Measurements from ENCODE around the gene TNNT1.
"Not testable (repeated sequence)": the region's sequence is repeated elsewhere in the genome, so short reads cannot be mapped to it uniquely, and the experiment has no call there.

The TNNT1 gene

GRCh38 chr19:55166530-55167268 lies 17.7 kb upstream of the TNNT1 start, which contains the start of gene DNAAF3:
TSS of gene DNAAF3 (minus strand) at chr19:55166613. CDS start at chr19:55166413, 200 bp downstream.
- peak; percentile 97 for DNase-seq

- peak; percentile 73 for DNase-seq
Measured at GRCh38 chr19:55165952-55166529, 17.0 kb upstream of the TNNT1 start.

DNA sequence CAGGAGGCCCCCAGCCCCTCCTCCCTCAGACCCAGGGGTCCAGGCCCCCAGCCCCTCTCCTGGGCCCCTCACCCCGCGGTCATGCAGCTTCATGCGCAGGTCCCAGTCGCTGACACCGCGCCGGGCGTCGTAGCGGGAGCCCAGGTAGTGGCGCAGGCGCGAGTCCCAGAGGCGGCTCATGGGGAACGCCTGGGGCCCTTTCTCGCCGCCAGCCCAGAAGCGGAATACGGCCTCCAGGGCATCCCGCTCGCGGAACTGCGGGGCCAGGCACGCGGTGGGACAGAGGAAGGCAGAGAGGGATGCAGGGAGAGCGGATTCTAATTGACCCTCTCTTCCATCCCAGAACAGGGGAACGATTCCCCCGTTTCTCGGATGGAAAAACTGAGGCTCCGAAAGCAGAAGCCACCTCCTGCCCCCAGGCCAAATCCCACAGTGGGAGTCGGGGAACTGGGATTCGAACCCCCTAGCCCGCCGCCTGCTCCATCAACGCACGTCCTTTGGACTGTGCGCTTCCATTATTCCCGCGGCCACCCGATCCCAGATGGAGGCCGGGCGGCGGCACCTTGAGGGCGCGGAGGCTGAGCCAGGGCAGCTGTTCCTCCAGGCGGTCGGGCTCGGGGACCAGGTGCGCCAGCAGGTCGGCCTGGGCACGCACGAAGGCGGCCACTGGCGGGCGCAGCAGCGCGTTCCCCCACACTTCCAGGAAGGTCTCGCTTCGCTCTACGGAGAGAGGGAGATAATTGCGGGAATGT lies 12.7 kb upstream of the TNNT1 start:
- DNase-seq = no peak

GRCh38 chr19:55160986-55161365 lies 12.0 kb upstream of the TNNT1 start:
- DNase-seq = no peak

DNA sequence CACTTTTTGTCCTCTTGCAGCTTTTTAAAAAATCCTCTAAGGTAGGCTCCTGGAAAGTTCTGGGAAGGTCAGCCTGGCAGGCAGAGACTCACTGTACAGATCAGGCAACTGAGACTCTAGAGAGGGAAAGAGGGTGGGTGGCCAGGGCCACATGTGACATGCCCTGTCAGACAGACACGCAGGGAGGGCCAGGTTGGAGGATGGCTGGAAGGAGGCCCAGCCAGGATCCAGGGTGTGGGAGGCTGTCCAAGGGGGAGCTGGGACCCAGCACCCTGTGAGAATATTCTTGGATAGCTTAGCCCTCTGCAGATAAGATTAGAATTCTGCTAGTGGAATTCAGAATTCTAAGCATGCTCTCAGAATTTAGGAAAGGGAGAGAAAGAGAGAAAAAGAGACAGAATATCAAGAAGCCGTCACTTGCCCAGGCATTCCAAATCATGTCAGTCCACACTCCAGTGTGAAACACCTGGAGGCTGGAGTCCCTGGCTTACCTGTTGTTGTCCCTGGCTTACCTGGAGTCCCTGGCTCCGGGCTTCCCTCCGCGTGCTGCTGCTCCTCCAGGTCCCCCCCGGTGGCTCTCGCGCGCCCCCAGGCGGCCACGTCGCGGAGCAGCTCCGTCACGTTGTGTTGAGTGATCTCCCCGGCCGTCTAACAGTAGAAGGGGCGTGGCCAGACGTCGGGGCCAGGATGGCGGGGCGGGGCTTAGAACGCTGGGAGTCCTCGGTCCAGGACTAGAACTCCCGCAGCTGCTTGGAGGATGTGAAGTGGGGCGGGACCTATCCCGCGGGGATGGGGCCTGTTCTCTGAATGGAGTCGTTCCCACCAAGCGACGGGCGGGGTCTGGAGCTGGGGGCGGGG lies 11.4 kb upstream of the TNNT1 start:
- DNase-seq = peak; percentile 97

DNA sequence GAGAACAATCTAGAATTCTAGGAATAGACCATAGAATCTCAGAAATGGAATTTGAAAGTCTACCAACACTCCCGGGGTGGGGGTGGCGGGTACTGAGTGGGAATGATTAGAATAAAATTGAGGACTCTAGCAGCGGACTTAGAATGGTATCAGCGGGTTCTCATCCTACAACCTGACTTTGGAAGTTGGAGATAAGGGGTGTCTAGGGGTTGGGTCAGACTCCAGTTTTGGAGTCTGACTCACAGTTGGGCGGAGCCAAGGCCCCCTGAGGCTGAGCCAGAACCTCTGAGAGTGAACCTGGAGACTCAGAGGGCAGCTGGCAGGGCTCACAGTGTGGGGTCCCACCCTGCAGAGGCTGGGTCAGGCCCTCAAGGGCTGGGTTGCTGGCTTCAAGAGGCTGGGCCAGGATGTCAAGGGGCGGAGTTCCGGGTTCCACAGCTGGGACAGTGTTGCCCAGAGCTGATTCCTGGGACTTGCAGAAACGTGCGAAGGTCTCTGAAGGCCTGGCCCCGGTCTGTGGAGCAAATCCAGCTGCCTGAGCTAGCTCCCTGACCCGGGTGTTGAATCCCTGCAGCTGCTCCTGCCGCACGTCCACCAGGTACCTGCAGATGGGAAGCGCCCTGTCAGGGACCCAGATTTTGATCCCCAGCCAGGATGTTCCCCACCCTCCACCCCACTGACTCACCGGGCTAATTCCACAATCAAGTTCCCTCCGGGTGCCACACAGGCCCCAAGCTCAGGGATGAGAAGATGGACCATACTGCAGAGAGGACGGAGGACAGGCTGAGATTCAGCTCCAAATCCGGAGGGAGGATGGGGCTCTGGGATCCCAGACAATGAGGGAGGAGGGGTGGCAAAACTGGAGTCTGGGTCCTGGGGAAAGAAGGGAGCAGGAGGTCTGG lies 10.1 kb upstream of the TNNT1 start:
- peak; percentile 94 for DNase-seq

DNA sequence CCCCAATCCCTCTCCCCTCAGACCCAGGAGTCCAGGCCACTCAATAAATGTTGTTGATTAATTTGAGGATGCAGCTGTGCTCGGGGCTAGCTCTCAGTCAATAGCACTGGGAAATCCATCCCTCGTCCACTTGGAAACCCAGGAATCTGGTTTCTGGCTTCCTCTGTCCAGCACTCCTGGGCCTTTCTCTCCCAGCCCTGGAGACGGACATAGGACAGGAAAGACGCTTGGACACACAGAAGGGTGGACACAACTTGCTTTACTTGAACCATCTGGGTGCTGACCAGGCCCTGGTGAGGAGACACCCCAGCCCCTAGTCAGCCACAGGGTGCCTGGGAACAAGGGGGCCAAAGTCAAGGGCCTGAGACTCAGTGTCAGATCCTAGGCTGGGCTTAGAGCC lies 9.4 kb upstream of the TNNT1 start:
- no peak for DNase-seq

DNA sequence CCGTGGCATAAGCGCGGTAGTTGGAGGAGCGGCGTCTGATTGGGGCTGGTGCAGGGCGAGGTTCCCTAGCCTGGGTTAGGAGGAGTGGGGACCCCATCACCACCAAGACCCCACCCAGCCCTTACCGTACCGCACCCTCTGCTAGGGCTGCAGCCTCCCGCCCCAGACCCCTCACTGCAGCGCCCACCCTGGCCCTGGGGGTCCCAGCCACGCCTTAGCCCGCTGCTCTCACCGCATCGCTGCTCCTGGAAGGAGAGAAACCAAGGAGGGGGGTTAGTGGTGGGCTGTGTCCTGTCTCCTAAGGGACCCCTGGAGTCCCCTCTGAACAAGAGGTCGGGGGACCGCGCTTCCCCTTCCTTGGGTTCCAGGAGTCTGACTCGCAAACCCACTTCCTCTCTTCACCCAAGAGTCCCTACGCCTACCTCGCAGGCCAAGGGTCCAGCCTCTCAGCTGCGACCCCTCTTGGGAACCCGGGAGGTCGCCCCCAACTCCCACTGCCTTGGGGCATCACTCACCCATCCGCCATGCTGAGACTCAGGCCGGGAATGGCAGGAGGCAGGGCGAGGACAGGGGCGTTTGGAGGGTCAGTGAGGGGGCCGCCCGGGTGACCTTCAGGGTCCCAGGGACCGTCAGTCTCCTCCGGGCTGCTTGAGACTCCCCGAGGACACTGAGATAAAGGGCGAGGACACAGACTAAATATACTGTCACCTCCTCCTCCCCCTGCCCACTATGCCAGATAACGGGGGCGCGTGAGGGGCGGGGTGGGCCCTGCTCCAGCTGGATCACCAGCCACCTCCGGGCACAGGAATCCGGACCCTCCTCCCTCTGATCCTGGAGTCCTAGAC lies 8.3 kb upstream of the TNNT1 start, which contains the start of gene TNNI3:
TNNI3 (minus strand) TSS at position 669 of the 845 bp plus-strand sequence; CDS start at position 526, 143 bp downstream.
- DNase-seq = no peak

DNA sequence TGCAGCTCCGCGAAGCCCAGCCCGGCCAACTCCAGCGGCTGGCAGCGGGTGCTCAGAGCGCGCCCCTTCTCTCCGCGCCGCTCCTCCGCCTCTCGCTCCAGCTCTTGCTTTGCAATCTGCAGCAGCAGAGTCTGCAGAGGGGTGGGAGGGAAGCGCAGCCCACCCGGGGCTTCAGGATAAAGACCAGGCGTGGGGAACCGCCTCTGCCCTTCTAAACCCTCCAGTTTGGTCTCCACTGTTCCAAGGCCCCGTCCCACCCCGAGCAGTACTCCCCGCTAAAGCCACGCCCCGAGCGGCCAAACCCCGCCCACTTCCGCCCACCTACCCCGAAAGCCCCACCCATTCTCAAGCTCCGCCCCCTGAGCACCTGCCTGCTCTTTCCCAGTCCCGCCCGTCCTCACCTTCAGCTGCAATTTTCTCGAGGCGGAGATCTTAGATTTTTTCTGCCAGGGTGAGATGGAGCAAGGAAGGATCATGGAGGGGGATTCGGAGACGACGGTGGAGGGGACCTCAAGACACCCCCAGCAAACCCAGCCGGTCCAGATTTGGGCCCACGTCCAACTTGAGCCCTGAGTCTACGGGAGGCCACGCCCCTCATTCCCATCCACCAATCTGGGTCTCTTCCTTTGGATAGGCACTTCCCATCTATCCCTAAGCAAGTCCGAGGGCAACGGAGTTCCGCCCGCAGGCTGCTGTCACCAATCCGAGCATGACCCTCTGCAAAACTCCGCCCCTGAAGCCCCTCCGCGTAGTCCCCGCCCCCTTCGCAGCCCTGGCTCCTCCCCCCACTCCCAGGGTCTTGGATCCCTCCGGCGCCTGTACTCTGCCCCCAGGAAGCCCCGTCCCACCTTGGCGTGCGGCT lies 7.4 kb upstream of the TNNT1 start:
- DNase-seq = peak; percentile 79

DNA sequence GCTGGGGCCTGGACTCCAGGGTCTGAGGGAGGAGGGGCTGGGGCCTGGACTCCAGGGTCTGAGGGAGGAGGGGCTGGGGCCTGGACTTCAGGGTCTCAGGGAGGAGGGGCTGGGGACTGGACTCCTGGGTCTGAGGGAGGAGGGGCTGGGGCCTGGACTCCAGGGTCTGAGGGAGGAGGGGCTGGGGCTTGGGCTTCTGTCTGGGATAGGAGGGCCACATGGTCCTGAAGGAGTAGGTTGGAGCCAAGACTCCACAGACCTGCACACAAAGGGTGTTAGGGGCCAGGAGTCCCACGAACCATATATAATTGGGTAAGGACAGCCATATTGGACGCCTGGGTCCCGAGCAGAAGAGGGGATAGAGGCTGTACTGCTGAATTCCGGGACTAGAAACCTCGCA lies 6.8 kb upstream of the TNNT1 start:
- not testable (repeated sequence) for DNase-seq

GRCh38 chr19:55153652-55154264 lies 4.8 kb upstream of the TNNT1 start:
- DNase-seq = no peak

GRCh38 chr19:55152017-55152416 lies 3.0 kb upstream of the TNNT1 start:
- DNase-seq = no peak

DNA sequence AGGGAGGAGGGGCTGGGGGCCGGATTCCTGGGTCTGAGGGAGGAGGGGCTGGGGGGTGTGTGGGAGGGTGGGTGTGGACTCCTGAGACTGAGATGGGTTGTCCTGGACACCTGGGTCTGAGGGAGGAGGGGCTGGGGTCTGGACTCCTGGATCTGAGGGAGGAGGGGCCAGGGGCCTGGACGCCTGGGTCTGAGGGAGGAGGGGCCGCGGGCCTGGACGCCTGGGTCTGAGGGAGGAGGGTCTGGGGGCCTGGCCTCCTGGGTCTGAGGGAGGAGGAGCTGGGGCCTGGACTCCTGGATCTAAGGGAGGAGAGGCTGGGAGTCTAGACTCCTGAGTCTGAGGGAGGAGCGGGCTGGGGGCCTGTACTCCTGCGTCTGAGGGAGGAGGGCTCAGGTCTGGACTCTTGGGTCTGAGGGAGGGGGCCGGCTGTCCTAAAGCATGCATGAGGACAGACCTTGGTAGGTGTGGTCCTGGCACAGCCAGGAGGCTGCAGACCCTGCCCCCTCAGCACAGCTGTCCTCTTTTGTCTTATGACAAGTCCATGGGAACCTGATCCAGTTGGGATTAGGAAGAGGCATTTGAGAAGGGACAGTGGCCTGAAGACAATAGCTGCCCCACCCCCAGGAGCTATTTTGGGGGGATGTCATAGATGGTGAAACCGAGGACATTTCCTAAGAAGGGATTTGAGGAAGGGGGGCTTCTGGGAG lies 1.3 kb downstream of the TNNT1 start:
- no peak for DNase-seq

DNA sequence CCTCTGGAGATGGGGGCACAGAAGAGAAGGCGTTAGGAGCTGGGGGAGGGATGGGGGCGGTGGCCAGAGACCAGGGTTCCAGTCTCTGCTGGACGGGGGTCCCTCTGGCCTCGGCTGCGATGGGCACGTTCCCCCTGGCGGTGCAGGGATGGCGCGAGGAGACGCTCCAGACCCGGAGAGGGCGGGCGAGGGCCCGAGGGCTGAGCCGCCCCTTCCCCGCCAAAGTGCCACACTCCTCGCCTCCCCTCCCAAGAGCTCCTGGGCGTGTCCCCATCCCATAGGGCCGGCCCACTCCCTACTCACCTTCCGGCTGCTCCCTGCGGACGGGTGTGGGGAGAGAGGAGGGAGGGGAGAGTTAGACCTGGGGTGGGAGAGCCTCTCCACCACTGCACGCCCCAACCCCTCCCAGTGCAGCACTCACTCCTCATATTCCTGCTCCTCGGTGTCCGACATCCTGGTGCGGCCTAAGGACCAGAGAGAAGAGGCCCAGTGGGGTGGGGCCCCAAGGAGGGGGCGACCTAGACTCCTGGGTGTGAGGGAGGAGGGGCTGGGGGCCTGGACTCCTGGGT lies 2.2 kb downstream of the TNNT1 start:
- DNase-seq = peak; percentile 98

- DNase-seq = peak; percentile 85
Measured at GRCh38 chr19:55146078-55146704, 2.8 kb downstream of the TNNT1 start.

GRCh38 chr19:55145232-55145631 lies 3.8 kb downstream of the TNNT1 start:
- no peak for DNase-seq

DNA sequence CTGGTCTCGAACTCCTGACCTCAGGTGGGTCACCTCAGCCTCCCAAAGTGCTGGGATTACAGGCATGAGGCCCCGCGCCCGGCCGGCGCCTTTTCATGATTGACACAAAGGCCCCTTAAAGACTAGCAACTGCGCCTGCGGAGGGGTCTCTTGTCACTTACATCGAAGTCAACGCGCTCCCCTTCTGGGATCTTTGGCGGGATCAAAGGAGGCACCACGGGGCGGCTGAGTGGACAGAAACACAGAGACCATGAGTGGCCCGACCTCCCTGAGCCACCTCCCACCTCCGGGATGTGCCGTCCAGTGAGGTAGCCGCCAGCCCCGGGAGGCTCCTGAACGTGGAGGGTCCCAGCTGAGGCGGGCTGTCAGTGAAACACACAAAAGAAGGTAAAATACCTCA lies 7.3 kb downstream of the TNNT1 start:
- no peak for DNase-seq

DNA sequence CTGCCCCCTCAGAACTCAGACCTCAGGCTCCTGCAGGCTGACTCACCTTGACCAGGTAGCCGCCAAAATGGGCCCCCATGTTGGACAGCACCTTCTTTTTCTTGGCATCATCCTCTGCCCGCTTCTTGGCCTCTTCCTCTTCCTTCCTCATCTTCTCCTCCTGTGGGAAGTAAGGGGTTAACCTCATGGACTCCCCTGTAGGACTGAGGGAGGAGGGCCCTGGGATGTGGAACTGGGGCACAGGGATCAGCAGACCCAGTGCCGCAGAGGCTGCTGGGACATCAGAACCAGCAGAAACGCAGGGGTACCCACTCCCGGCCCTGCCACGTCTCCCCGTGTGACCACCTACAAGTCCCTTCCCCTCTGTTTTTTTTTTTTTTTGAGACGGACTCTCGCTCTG lies 11.1 kb downstream of the TNNT1 start:
- no peak for DNase-seq

Measured in NCI-H226 (cell line).